NB4 (cell line): ENCODE results near the gene TRIP12.

Source experiments
- MYC ChIP-seq: IDR thresholded peaks from 2 replicates; pipeline ENCODE4 v1.6.1; 2011; ENCODE audit warnings: low read depth, low read length
- POLR2A ChIP-seq: IDR thresholded peaks from 2 replicates; pipeline ENCODE4 v1.6.1; 2011; ENCODE audit warnings: mild to moderate bottlenecking; ENCODE audit not compliant: insufficient read length; ENCODE audit errors: extremely low read depth
- TF ChIP-seq, protein P1 (sequence below): IDR thresholded peaks from one replicate; pipeline ENCODE4 v1.5.1; 2012; ENCODE audit warnings: low read depth, low read length
- TF ChIP-seq, protein P2 (sequence below): IDR thresholded peaks from 2 replicates; pipeline ENCODE4 v1.6.1; 2011; ENCODE audit warnings: low read depth, low read length

DNA sequence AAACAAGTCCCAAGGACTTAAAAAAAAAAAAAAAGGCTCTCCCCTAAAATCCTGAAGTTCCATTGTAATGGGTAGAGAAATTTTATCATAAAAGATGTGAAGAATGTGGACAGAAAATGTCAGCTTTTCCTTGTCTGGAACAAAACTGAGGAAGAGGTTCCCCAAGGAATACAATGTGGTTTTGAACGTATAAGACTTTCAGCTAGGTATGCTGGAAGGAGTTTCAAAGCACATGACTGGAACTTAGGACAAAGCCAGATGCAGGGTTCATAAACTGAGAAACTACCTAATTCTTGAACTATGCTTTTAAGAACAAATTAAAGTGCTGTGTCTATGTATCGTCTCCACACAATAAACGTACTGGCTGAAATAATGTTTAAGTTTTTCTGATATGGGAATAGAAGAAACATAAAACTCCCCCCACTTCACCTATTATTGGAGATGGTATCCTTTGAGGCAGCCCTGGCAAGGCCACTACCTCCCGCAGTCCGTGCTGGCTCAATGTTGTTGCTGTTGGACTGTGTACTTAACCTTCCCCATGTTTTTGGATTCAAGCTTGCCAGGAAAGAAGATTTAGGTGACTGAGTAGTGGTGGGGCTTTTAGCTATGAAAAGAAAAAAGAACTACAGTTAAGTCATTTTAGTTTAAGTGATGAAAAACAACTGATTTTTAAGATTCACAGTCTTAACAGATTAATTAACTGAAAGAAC, 123.2 kb downstream of the TRIP12 start:
- TF ChIP-seq, protein P1, sequence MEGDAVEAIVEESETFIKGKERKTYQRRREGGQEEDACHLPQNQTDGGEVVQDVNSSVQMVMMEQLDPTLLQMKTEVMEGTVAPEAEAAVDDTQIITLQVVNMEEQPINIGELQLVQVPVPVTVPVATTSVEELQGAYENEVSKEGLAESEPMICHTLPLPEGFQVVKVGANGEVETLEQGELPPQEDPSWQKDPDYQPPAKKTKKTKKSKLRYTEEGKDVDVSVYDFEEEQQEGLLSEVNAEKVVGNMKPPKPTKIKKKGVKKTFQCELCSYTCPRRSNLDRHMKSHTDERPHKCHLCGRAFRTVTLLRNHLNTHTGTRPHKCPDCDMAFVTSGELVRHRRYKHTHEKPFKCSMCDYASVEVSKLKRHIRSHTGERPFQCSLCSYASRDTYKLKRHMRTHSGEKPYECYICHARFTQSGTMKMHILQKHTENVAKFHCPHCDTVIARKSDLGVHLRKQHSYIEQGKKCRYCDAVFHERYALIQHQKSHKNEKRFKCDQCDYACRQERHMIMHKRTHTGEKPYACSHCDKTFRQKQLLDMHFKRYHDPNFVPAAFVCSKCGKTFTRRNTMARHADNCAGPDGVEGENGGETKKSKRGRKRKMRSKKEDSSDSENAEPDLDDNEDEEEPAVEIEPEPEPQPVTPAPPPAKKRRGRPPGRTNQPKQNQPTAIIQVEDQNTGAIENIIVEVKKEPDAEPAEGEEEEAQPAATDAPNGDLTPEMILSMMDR = no peak
- TF ChIP-seq POLR2A (no peak), MYC (no peak)
- TF ChIP-seq, protein P2, sequence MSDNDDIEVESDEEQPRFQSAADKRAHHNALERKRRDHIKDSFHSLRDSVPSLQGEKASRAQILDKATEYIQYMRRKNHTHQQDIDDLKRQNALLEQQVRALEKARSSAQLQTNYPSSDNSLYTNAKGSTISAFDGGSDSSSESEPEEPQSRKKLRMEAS = no peak
